ENCODE measurements around the gene FXN.

DNA sequence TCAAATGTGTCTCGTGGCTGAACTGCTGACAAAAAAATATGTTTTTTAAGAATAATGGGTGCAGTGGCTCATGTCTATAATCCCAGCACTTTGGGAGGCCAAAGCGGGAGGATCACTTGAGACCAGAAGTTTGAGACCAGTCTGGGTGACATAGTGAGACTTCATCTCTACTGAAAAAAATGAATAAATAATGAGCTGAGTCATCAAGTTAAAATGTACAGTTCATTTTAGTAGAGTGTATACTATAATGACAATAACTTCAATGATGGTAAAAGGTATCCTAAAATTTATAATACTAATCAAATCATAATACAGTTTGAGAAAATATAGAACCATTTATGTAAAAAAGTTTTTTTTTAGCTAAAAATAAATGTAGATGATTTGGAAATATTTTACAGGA, 100.6 kb downstream of the FXN start:
- TF ChIP-seq CTCF (IDR thresholded peaks at IDR 0.05 in 8 of 11, conservative IDR thresholded peaks at IDR 0.05 in 3 of 11): no peak
- no peak for TF ChIP-seq POLR2AphosphoS5 (IDR thresholded peaks at IDR 0.05)
- no peak for TF ChIP-seq POLR2A (IDR thresholded peaks at IDR 0.05)
